Measurements from ENCODE around the gene RBM34. TPM values are rescaled to one million over a fixed set of nuclear protein-coding genes. Genes with fewer than 3 reads are reported as not detected.
"Not testable (repeated sequence)": the region's sequence is repeated elsewhere in the genome, so short reads cannot be mapped to it uniquely, and the experiment has no call there.

RBM34 gene
- total RNA-seq, 2 experiments from 2014 or later = 108 to 120 TPM

DNA sequence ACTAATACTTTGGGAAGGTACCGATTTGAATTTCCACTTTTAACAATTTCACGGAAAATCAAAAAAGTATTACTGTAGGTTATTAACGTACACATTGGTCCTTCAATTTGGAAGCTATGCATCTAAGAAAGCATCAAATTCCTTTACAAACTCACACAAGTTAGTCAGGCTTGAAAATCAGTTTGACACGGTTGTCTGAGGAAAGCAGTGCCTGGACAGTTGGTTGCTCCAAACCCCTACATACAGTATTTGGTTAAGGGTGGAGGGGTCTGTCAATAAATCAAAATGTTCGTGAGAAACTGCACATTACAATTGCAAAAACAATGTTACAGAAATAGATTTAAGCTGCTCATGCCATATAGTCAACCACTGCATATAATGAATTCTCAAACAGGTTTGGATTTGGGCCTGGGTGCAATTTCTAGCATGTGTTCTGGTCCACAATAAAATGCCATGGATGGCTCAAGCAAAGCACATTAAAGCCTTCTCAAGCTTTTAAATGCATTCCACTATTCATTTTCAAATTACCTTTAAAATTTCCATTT lies 19.9 kb upstream of the RBM34 start:
- Mint-ChIP-seq H3K27ac (peak overlapping the region; percentile 13), H3K27me3 (no peaks in the 10 kb centered on the region), H3K36me3 (peaks cover 32% of the 10 kb centered on the region), H3K9me3 (no peaks in the 10 kb centered on the region), H3K4me3 (no peak overlapping the region), H3K4me1 (ENCODE audit: low read depth) (peaks cover 18% of the 10 kb centered on the region)
- intact Hi-C loops (cut with micrococcal nuclease) = loop anchor here (10.0 kb wide), 1 partner anchor 64 kb away; no protein-coding TSS in a partner anchor
- POLR2A ChIA-PET = no interaction called here
- CTCF ChIA-PET = interaction anchor here (0.6 to 2.0 kb wide), 3 partner anchors 38 to 236 kb away, joined by 3 to 7 read pairs (median 3); no protein-coding TSS in a partner anchor
- DNase-seq = no peak

DNA sequence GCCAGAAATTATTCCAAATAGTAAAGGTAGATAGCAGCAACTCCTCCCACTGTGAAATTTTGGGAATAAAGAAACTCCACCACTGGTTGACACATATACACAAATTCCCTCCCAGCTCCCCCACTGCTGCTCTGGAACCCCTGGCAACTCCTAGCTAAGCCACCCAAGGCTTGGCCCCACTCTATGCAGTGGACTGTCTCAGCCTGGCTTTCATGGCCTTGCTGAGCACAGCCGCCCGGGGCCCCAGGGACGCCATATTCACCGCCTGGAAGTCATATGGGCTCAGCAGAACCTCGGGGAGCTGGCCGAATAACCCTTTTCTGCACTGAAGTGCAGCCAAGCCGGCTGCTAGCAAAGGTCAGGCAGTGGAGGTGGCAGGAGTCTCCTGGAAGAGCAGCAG lies 15.4 kb upstream of the RBM34 start:
- ChIA-PET CTCF (interaction anchor here (1.4 kb wide), 1 partner anchor 240 kb away, joined by 4 read pairs; no protein-coding TSS in a partner anchor), POLR2A (no interaction called here)
- intact Hi-C loops (cut with micrococcal nuclease) = no loop called here
- no peak overlapping the region for H3K4me3 Mint-ChIP-seq
- peaks cover 40% of the 10 kb centered on the region for H3K36me3 Mint-ChIP-seq
- no peak for DNase-seq
- no peaks in the 10 kb centered on the region for H3K27me3 Mint-ChIP-seq
- H3K9me3 Mint-ChIP-seq = no peaks in the 10 kb centered on the region
- H3K27ac Mint-ChIP-seq = no peak overlapping the region
- peaks cover 2% of the 10 kb centered on the region for H3K4me1 Mint-ChIP-seq (ENCODE audit: low read depth)

DNA sequence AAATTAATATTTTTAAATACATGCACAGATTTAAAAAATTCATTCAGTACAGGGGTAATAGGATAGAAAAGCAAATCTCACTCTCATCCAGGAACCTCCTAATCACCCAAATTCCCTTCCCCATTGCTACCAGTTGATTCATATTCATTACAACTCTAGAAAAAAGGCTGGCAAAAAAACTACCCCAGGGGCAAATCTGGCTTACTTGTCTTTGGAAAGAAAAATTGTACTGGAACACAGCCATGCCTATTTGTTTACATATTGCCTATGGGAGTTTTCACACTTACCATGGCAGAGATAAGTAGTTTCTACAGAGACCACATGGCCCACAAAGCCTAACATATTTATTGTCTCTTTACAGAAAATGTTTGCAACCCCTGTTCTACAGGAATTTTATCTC lies 8.9 kb upstream of the RBM34 start:
- Mint-ChIP-seq H3K9me3 (peaks cover under 1% of the 10 kb centered on the region), H3K4me3 (no peak overlapping the region), H3K27ac (no peak overlapping the region), H3K4me1 (ENCODE audit: low read depth) (no peaks in the 10 kb centered on the region), H3K27me3 (no peaks in the 10 kb centered on the region), H3K36me3 (peaks cover 21% of the 10 kb centered on the region)
- ChIA-PET CTCF (no interaction called here), POLR2A (no interaction called here)
- no peak for DNase-seq
- intact Hi-C loops (cut with micrococcal nuclease) = no loop called here

DNA sequence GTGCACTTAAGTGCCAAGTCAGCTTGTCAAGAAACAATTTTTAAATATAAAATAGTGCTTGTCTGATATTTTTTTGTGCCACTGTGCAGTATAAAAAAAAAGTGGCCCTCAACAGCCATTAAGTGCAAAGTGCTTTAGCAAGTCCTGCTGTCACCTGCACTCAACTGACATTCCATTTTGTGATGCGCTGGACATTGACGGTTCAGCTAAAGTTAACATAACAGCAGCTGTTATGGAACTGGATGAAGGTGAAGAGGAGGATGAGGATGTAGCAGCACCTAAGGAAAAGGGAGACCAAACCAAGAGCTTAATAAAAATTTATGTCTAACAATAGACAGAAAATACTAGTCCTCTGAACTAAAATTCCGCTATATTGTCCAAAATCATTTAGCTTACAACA lies 7.3 kb upstream of the RBM34 start:
- DNase-seq = no peak
- POLR2A ChIA-PET = no interaction called here
- CTCF ChIA-PET = interaction anchor here (0.6 to 1.4 kb wide), 2 partner anchors 40 to 247 kb away, joined by 3 read pairs; partner anchors contain the start of gene TOMM20
- peaks cover 21% of the 10 kb centered on the region for H3K36me3 Mint-ChIP-seq
- no peaks in the 10 kb centered on the region for H3K27me3 Mint-ChIP-seq
- peaks cover 5% of the 10 kb centered on the region for H3K9me3 Mint-ChIP-seq
- intact Hi-C loops (cut with micrococcal nuclease) = no loop called here
- H3K4me1 Mint-ChIP-seq (ENCODE audit: low read depth) = no peaks in the 10 kb centered on the region
- no peak overlapping the region for H3K27ac Mint-ChIP-seq
- no peak overlapping the region for H3K4me3 Mint-ChIP-seq

DNA sequence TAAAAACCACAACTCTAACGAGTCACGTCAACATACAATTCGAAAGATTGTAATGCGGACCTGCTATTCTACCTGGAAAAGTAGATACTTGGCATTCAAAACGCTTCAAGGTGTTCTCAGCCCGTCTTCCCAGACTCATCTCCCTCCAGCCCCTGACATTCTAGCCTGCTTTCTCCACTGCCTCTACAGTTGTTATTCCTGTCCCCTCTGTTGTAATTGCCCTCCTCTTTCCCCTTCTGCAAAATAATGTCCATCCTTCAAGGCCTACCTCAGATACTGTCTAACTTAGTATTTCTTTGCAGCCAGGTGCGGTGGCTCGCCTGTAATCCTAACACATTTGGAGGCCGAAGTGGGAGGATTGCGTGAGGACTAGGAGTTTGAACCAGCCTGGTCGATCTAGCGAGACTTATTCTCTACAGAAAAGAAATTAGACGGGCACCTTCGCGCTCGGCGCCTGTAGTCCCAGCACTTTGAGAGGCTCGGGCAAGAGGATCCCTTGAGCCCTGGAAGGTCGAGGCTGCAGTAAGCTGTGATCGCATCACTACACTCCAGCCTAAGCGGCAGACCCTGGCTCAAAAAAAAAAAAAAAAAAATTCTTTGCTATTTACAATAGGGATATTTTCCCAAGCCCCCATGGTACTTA lies 756 bp upstream of the RBM34 start:
- peaks cover 5% of the 10 kb centered on the region for H3K9me3 Mint-ChIP-seq
- peak overlapping the region; percentile 98 for H3K27ac Mint-ChIP-seq
- peaks cover 15% of the 10 kb centered on the region for H3K4me1 Mint-ChIP-seq (ENCODE audit: low read depth)
- DNase-seq = no peak
- peak overlapping the region; percentile 95 for H3K4me3 Mint-ChIP-seq
- H3K27me3 Mint-ChIP-seq = no peaks in the 10 kb centered on the region
- intact Hi-C loops (cut with micrococcal nuclease) = loop anchor here (1.0 to 2.0 kb wide), 6 partner anchors 35 to 253 kb away; partner anchors contain the start of genes ARID4B, GGPS1 and TBCE
- H3K36me3 Mint-ChIP-seq = peaks cover 22% of the 10 kb centered on the region
- CTCF ChIA-PET = interaction anchor here (0.8 to 1.6 kb wide), 3 partner anchors 64 to 255 kb away, joined by 3 to 9 read pairs (median 3); no protein-coding TSS in a partner anchor
- POLR2A ChIA-PET = interaction anchor here (0.6 to 2.0 kb wide), 7 partner anchors 15 to 342 kb away, joined by 3 to 16 read pairs (median 5); partner anchors contain the start of gene TOMM20

DNA sequence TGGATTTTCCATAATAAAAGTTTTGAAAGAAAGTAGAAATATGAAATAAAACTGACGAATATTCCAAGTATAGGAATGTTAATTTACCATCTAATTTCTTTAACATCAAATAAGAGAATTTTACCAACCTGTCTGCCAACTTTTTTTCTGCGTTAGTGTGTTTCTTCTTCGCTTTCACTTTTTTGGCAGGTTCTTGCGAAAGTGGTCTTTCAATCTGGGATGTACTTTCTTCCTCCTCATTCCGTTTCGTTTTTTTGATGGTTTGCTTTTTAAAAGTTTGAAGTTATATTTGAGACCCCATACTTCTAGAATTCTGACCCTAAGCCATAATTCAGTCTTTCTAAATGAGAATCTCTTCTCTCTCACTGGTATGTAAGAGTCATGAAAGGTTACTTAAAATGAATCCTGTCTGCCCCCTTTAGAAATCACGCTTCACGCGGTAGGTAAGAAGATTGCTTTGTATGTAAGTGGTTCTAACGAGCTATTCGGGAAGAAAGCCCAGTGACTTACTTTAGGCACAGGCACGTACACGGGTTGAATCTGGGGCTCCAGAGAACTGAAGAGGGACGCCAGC lies 580 bp downstream of the RBM34 start:
- Mint-ChIP-seq H3K9me3 (peaks cover 5% of the 10 kb centered on the region), H3K4me1 (ENCODE audit: low read depth) (peaks cover 15% of the 10 kb centered on the region), H3K4me3 (peak overlapping the region; percentile 95), H3K27me3 (no peaks in the 10 kb centered on the region), H3K27ac (peak overlapping the region; percentile 98), H3K36me3 (peaks cover 22% of the 10 kb centered on the region)
- intact Hi-C loops (cut with micrococcal nuclease) = loop anchor here (2.0 kb wide), 2 partner anchors 46 to 254 kb away; no protein-coding TSS in a partner anchor
- no peak for DNase-seq
- POLR2A ChIA-PET = interaction anchor here (0.7 to 2.0 kb wide), 9 partner anchors 15 to 168 kb away, joined by 3 to 16 read pairs (median 4); partner anchors contain the start of genes ARID4B, GGPS1 and TOMM20
- CTCF ChIA-PET = interaction anchor here (0.6 to 1.6 kb wide), 9 partner anchors 21 to 256 kb away, joined by 3 to 9 read pairs (median 3); no protein-coding TSS in a partner anchor

DNA sequence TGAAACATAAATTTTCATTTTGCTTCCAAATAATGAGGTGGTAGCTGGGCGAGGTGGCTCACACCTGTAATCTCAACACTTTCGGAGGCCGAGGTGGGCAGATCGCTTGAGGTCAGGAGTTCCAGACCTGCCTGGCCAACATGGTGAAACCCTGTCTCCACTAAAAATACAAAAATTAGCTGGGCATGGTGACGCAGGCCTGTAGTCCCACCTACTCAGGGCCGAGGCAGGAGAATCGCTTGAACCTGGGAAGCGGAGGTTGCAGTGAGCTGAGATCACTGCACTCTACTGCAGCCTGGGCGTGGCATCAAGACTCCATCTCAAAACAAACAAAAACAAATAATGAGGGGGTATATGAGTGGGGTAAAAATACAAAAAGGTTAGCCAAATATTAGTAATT lies 1.1 kb downstream of the RBM34 start:
- not testable (repeated sequence) for H3K27me3 Mint-ChIP-seq, DNase-seq, H3K9me3 Mint-ChIP-seq
- H3K36me3 Mint-ChIP-seq = peaks cover 23% of the 10 kb centered on the region
- H3K4me3 Mint-ChIP-seq = peak overlapping the region; percentile 95
- intact Hi-C loops (cut with micrococcal nuclease) = loop anchor here (2.0 kb wide), 2 partner anchors 47 to 255 kb away; no protein-coding TSS in a partner anchor
- ChIA-PET CTCF (interaction anchor here (0.8 to 1.6 kb wide), 2 partner anchors 257 to 259 kb away, joined by 3 to 9 read pairs; no protein-coding TSS in a partner anchor), POLR2A (interaction anchor here (1.6 to 2.0 kb wide), 2 partner anchors 20 to 32 kb away, joined by 5 to 16 read pairs; partner anchors contain the start of gene TOMM20)
- peaks cover 16% of the 10 kb centered on the region for H3K4me1 Mint-ChIP-seq (ENCODE audit: low read depth)
- H3K27ac Mint-ChIP-seq = peak overlapping the region; percentile 98

DNA sequence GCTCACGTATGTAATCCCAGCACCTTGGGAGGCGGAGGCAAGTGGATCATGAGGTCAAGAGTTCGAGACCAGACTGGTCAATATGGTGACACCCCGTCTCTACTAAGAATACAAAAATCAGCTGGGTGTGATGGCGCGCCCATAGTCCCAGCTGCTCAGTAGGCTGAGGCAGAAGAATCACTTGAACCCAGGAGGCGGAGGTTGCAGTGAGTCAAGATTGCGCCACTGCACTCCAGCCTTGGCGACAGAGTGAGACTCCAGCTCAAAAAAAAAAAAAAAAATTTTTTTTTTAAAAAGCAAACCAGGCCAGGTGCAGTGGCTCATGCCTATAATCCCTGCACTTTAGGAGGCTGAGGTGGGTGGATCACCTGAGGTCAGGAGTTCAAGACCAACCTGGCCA lies 1.8 kb downstream of the RBM34 start:
- H3K27me3 Mint-ChIP-seq; intact Hi-C loops (cut with micrococcal nuclease); DNase-seq; H3K27ac Mint-ChIP-seq; H3K9me3 Mint-ChIP-seq: not testable (repeated sequence)
- CTCF ChIA-PET = interaction anchor here (0.8 kb wide), 1 partner anchor 259 kb away, joined by 3 read pairs; no protein-coding TSS in a partner anchor
- Mint-ChIP-seq H3K36me3 (peaks cover 26% of the 10 kb centered on the region), H3K4me3 (peak overlapping the region; percentile 95), H3K4me1 (ENCODE audit: low read depth) (peaks cover 21% of the 10 kb centered on the region)
- POLR2A ChIA-PET = interaction anchor here (0.6 to 0.7 kb wide), 3 partner anchors 11 to 575 kb away, joined by 3 to 5 read pairs (median 3); no protein-coding TSS in a partner anchor

DNA sequence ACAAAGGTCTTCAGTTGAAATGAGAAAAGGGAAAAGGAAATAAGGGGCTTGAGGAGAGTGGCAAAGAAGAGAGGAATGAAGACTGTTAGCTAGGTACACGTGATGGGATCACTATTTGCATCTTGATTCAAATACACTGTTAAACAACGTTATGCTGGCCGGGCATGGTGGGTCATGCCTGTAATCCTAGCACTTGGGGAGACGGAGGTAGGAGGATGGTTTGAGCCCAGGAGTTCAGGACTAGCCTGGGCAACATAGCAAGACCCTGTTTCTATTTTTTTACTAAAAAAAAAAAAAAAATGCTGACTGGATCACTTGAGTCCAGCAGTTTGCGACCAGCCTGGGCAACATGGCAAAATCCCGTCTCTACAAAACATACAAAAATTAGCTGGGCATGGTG lies 2.4 kb downstream of the RBM34 start:
- Mint-ChIP-seq H3K4me3 (no peak overlapping the region), H3K36me3 (peaks cover 29% of the 10 kb centered on the region), H3K27me3 (no peaks in the 10 kb centered on the region), H3K4me1 (ENCODE audit: low read depth) (peaks cover 21% of the 10 kb centered on the region), H3K9me3 (no peaks in the 10 kb centered on the region), H3K27ac (no peak overlapping the region)
- DNase-seq = no peak
- POLR2A ChIA-PET = interaction anchor here (0.6 to 0.7 kb wide), 2 partner anchors 30 to 576 kb away, joined by 3 to 5 read pairs; no protein-coding TSS in a partner anchor
- intact Hi-C loops (cut with micrococcal nuclease) = no loop called here
- CTCF ChIA-PET = no interaction called here

DNA sequence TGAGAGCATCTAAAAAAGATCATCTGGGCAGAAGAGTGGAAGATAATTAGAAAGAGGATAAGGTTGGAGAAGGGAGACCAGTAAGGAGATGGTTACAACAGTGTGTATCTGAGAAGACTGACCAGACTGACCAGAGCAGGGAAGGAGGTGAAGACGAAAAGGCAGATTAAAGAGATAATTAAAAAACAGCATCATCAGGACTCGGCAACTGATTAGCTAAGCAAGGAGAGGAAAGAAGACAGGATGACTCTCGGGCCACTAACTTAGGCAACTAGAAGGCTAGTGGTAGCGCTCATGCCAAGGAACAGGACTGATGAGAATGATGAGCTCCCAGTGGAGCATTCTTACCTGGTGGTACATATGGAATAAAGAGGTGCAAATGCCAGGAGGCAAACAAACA lies 3.9 kb downstream of the RBM34 start:
- CTCF ChIA-PET = interaction anchor here (0.6 to 1.0 kb wide), 3 partner anchors 44 to 52 kb away, joined by 3 to 4 read pairs (median 3); no protein-coding TSS in a partner anchor
- POLR2A ChIA-PET = no interaction called here
- H3K27me3 Mint-ChIP-seq = no peaks in the 10 kb centered on the region

DNA sequence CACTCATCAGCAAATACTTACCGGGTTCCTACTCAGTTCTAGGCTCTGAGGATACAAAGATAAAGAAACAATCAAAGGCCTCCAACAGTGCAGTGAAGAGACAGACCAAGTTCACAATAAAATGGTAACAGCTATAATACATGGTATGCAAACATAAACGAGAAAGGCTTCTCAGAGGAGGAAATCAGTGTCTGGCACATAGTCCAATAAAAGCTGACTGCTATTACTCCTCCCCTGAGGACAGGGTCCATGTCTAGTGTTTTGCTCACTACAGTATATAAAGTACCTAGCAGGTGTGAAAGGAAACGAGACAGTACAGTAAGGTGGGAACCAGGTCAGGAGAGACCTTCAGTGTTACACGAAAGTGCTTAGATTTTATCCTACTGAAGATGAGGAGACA lies 4.3 kb downstream of the RBM34 start:
- POLR2A ChIA-PET = interaction anchor here (0.5 kb wide), 1 partner anchor 12 kb away, joined by 4 read pairs; no protein-coding TSS in a partner anchor
- intact Hi-C loops (cut with micrococcal nuclease) = loop anchor here (1.0 kb wide), 1 partner anchor 173 kb away; no protein-coding TSS in a partner anchor
- Mint-ChIP-seq H3K27me3 (no peaks in the 10 kb centered on the region), H3K4me1 (ENCODE audit: low read depth) (peaks cover 18% of the 10 kb centered on the region), H3K4me3 (no peak overlapping the region), H3K36me3 (peaks cover 42% of the 10 kb centered on the region), H3K27ac (no peak overlapping the region), H3K9me3 (no peaks in the 10 kb centered on the region)
- DNase-seq = no peak
- CTCF ChIA-PET = interaction anchor here (0.7 to 1.5 kb wide), 3 partner anchors 52 to 286 kb away, joined by 3 to 5 read pairs (median 5); no protein-coding TSS in a partner anchor

More for the DNA sequence above, 3.9 kb downstream of the RBM34 start:
- intact Hi-C loops (cut with micrococcal nuclease) = no loop called here
- H3K27ac Mint-ChIP-seq = no peak overlapping the region
- no peak for DNase-seq
- no peak overlapping the region for H3K4me3 Mint-ChIP-seq
- H3K4me1 Mint-ChIP-seq (ENCODE audit: low read depth) = peaks cover 22% of the 10 kb centered on the region
- H3K9me3 Mint-ChIP-seq = no peaks in the 10 kb centered on the region
- peaks cover 41% of the 10 kb centered on the region for H3K36me3 Mint-ChIP-seq

All from activated CD4-positive, alpha-beta memory T cell treated with anti-CD3 and anti-CD28 coated beads for 36 hours (primary cell).